ENCODE data around the gene HIPK1.

The HIPK1 gene

DNA sequence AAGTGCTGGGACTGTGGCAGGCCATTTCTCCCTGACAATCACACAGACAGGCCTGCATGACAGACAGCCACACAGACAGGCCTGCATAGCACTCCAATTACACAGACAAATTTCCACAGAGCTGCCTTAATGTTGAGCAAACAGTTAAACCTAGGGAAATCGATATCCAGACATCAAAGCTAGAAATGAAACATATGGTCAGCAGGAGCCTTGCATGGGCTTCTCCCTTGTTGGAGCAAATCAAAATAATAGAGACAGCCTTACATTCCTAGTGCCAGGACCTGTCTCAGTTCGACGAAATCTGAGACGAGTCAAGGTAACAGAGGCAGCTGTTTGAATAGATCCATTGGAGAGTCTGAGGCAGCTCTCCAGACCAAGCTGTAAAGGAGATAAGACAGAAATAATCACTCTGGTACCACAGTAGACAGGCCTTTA lies 92.6 kb downstream of the HIPK1 start:
- peak; percentile 43 for DNase-seq

DNA sequence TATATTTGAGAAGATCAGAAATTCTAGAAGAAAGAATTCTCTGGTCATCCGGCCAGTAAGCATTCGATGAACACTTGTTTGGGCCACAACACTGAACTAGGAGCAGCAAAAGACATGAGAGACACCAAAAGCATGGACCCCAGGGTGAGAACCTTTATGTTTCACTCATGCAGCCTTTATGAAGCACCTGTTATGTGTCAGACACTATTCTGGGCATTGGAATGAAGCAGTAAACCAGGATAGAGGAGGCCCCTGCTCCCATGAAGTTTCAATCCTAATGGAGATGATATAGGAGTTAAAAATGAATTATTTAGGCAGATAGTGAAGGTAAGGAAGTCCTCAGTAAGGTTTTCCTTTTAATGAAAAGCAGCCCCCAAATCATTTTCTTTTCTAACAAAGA lies 93.8 kb downstream of the HIPK1 start:
- DNase-seq, result no peak

DNA sequence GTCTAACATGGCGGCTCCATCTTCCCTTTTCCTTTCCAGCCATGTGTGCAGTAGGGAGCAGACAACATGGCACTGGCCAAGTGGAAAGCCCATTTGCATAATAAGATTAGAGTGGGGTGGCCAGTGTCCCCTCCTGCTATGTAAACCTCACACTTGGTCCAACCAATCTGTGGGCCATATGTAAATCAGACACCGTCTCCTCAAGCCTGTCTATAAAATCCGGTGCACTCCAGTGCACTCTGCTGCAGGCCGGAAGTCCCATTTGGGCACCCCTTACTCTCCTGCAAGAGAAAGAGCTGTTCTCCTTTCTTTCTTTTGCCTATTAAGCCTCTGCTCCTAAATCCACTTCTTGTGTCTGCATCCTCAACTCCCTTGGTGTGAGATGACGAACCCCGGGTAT lies 94.3 kb downstream of the HIPK1 start:
- no peak for DNase-seq

DNA sequence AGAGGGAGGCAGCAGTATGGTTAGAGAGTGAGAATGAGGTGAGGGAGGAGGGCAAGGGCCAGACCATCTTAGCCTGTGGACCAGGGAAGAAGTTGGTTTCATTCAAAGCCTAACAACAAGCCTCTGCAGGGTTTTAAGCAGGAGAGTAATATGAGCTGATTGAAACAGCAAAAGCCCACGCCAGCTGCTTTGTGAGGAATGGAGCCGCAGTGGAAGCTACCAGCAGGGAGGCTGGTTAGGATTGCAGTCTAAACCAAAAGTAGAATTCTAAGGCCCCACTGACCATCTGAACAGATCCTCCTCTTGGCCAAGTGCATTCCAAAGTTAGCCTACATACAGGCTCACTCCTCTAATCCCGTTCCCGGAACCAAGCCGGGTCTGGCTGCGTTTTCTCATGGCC lies 94.9 kb downstream of the HIPK1 start:
- DNase-seq, result peak; percentile 27

DNA sequence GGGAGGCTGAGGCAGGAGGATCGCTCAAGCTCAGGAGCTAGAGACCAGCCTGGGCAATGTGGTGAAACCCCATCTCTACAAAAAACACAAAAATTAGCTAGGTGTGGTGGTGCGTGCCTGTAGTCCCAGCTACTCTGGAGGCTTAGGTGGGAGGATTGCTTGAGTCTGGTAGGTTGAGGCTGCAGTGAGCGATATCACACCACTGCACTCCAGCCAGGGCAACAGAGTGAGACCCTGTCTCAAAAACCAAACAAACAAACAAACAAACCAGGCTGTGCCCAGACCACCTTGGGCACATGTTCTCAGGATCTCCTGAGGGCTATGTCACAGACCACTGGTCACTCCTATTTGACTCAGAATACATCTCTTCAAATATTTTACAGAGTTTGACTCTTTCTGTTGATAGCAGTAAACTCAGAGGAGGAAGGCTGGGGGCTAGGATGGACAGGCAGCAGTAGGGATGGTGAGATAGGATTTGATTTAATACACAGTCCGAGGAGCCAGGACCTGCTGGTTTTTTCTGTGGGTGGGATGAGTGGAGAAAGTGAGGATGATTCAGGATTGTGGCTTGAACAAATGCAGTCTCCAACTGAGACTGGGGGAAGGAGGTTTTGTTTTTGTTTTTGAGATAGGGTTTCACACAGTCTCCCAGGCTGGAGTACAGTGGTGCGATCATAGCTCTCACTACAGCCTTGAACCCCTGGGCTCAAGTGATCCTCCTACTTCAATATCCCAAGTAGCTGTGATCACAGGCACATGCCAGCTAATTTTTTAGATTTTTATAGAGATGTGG lies 96.7 kb downstream of the HIPK1 start:
- DNase-seq, result no peak

DNA sequence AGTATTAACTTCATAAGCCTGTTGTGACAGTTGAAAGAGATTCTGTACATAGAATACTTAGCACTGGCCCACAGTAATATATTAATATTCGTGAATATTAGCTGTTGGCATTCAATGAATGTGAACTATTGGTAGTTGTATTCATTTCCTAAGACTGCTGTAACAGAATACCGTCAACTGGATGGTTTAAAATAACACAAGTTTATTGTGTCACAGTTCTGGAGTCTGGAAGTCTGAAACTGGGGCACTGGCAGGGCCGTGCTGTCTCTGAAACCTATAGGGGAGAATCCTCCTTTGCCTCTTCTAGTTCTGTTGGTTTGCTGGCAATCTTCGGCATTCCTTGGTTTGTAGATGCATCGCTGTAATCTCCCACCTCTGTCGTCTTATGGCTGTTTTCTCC lies 97.7 kb downstream of the HIPK1 start:
- DNase-seq, result no peak
